Measurements from ENCODE around the gene TTPAL. TPM values are rescaled to one million over a fixed set of nuclear protein-coding genes. Genes with fewer than 3 reads are reported as not detected.

TTPAL gene
- total and polyA plus RNA-seq, 2 of the 4 experiments (the other 2 are of a cell fraction) = 8.2 to 18.1 TPM

DNA sequence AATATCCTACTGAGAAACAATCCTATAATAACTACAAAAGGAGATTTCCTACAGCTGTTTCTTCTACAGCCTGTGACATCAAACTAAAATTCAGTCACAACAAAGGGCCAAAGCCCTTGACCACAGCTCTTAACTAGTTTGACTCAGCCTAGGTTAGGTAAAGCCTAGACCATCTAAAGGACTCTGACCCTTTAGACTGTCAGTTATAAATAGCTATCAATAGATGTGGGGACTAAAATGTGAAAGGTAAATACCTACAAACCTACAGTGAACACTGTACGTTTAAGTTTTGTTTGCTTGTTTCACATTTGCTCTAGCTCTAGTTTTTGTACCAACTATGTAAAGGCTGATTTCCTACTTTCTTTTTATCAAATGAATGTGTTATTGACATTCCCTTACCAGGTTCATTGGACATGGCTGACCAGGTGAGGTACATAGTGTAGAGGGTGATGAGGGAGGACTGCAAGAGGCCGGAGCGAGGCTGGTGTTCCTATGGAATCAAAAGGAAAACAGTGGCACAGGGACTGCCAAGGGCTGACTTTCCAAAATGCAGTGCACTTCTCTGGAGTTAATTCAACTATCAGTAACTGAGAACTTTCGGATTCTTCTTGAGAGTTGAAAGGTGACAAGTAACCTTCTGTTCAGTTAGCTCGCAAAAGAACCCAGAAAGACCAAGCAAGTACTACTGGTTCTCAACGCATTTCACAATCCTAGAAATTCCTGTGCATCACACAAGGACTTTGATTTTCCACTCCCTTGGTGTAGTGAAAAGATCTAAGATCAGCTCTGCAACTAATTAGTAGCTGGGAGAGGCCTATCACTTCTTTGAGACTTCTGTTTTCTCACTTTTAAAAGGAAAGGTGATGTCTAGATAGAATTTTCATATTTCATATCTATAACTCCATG is 29.0 kb downstream of the TTPAL start:
- DNase-seq (no peak), ATAC-seq (ENCODE audit: low read depth) (no peak)
- Histone ChIP-seq H3K36me3 (ENCODE audit: control insufficient read depth, insufficient read depth, low read length) (peaks cover 53% of the 10 kb centered on the region), H3K4me1 (ENCODE audit: control insufficient read depth, insufficient read depth, low read length) (peaks cover 5% of the 10 kb centered on the region), H3K56ac (ENCODE audit: extremely low read depth, insufficient read depth, low read length) (no peak overlapping the region), H2BK15ac (ENCODE audit: low read depth, low read length) (no peak overlapping the region), H2BK120ac (ENCODE audit: low read depth, low read length) (no peak overlapping the region), H3K4me3 (ENCODE audit: insufficient read depth, low read depth, low read length) (no peak overlapping the region), H3K23ac (ENCODE audit: low read depth, low read length) (no peak overlapping the region), H3K4me2 (ENCODE audit: low read depth, low read length) (no peak overlapping the region), H3K9me3 (ENCODE audit: control insufficient read depth, insufficient read depth, low read length) (no peaks in the 10 kb centered on the region), H3K18ac (ENCODE audit: low read depth, low read length) (no peak overlapping the region), H3K27me3 (ENCODE audit: control insufficient read depth, insufficient read depth, low read length) (no peaks in the 10 kb centered on the region), H3K9ac (ENCODE audit: low read depth, low read length) (no peak overlapping the region), H4K91ac (ENCODE audit: insufficient read depth, low read depth, low read length) (no peak overlapping the region), H2AK9ac (replicated peaks; ENCODE audit: low read depth, low read length, poor library complexity) (no peak overlapping the region), H3K14ac (replicated peaks; ENCODE audit: low read depth, low read length) (no peak overlapping the region), H3K79me1 (ENCODE audit: low read depth in 1 of 2, low read length in 2 of 2) (peaks cover 29 to 47% of the 10 kb centered on the region in 2 experiments), H4K8ac (ENCODE audit: low read depth in 2 of 2, low read length in 2 of 2) (no peak overlapping the region), H2AK5ac (ENCODE audit: low read depth, low read length) (no peak overlapping the region), H2BK5ac (ENCODE audit: low read depth, low read length, poor library complexity, severe bottlenecking) (no peak overlapping the region), H4K20me1 (ENCODE audit: insufficient read depth, low read length) (peaks cover 7% of the 10 kb centered on the region; the same call in 1 of the 2 replicates), H3K4ac (ENCODE audit: low read depth, low read length) (no peak overlapping the region), H4K5ac (ENCODE audit: low read depth, low read length) (no peak overlapping the region), H2BK20ac (ENCODE audit: low read depth, low read length) (no peak overlapping the region), H2AFZ (replicated peaks; ENCODE audit: low read length, poor library complexity) (no peak overlapping the region), H3K27ac (ENCODE audit: insufficient read depth, low read length) (no peak overlapping the region), H3K9me1 (ENCODE audit: insufficient read depth, low read length) (peaks cover 14% of the 10 kb centered on the region)
- BruUV-seq (replicated peaks) = no TSS peak
- CTCF ChIA-PET = no interaction called here
- TF ChIP-seq CEBPB (IDR thresholded peaks at IDR 0.05; ENCODE audit: low read depth, low read length) = 0 out of 2 replicates have a peak, but pooled peaks have one; percentile 20
- no peak for TF ChIP-seq MAFK (IDR thresholded peaks at IDR 0.05; ENCODE audit: low read depth, low read length)
- in situ Hi-C loops (cut with MboI; ENCODE audit: low sequenced_read_pairs) (no loop called here), dilution Hi-C loops (cut with HindIII; ENCODE audit: low sequenced_read_pairs, unreplicated experiment) (no loop called here), intact Hi-C loops (cut with micrococcal nuclease) (no loop called here)
- WGBS, 2 experiments (ENCODE audit: extremely low coverage in 2 of 2, insufficient read length in 1 of 2) = no CpG with 5 or more reads among the region's 6 CpGs
- POLR2A ChIA-PET (ENCODE audit: unreplicated experiment) = no interaction called here

Data from IMR-90 (cell line).